SK-N-SH (cell line): ENCODE measurements around the gene PEX10. TPM values are rescaled to one million over a fixed set of nuclear protein-coding genes. Genes with fewer than 3 reads are reported as not detected.
A peak's percentile ranks its signal among the peaks of the same experiment; 100 is the strongest.

Experiments
- CTCF ChIA-PET: fragments of 300-600, 350-600 bp; formaldehyde crosslinking; extraction: SDS; loops from one replicate; lab custom pipeline; 2021; lab: Yijun Ruan, JAX
- POLR2A ChIA-PET: fragments of 350-600 bp; sonication (Branson Sonifier 250); formaldehyde crosslinking; extraction: SDS; loops from one replicate; lab custom pipeline; 2020; ENCODE audit warnings: antibody characterized with exemption, inconsistent platforms; lab: Yijun Ruan, JAX
- DNase-seq: peaks from one replicate; pipeline ENCODE4 v3.0.0; 2012
- H2AFZ ChIP-seq: fragments of 200-600 bp; sonication (generic); 2 replicates; pipeline ENCODE4 v1.8.1; 2016; ENCODE audit warnings: antibody characterized with exemption, mild to moderate bottlenecking, low read depth
- H3F3A ChIP-seq: fragments of 200-600 bp; sonication (generic); replicated peaks from 2 replicates; pipeline ENCODE3; 2016; ENCODE audit warnings: antibody characterized with exemption, mild to moderate bottlenecking; ENCODE audit not compliant: insufficient read depth
- H3K27ac ChIP-seq, 2 experiments: fragments of 200-500 bp in 1 of 2; fragments of 200-600 bp in 1 of 2; sonication (Bioruptor generic) in 1 of 2; sonication (generic), shearing (Covaris generic) in 1 of 2; 2 replicates each; pipeline versions ENCODE4 v1.5.1 to v1.6.1; 2014 to 2016; ENCODE audit warnings: low read depth in 2 of 2, inconsistent platforms in 1 of 2, low read length in 1 of 2, mild to moderate bottlenecking in 1 of 2, mixed read lengths in 1 of 2
- H3K27me3 ChIP-seq: fragments of 200-600 bp; sonication (generic), shearing (Covaris generic); 2 replicates; pipeline ENCODE4 v1.6.1; 2016; ENCODE audit warnings: mixed run types; ENCODE audit not compliant: insufficient read depth
- H3K36me3 ChIP-seq, 2 experiments: fragments of 200-500 bp in 1 of 2; fragments of 200-600 bp in 1 of 2; sonication (Bioruptor generic) in 1 of 2; sonication (generic) in 1 of 2; replicated peaks in 1 of 2; 2 replicates each; pipeline versions ENCODE3 to v1.5.1; 2014 to 2016; ENCODE audit warnings: low read length in 1 of 2, mild to moderate bottlenecking in 1 of 2; ENCODE audit not compliant: insufficient read depth in 2 of 2, control insufficient read depth in 1 of 2
- H3K4me1 ChIP-seq, 2 experiments: fragments of 200-500 bp in 1 of 2; fragments of 200-600 bp in 1 of 2; sonication (Bioruptor generic) in 1 of 2; sonication (generic), shearing (Covaris generic) in 1 of 2; 2 replicates each; pipeline versions ENCODE4 v1.5.1 to v1.6.1; 2014 to 2016; ENCODE audit warnings: low read depth in 1 of 2, low read length in 1 of 2, mixed run types in 1 of 2; ENCODE audit not compliant: insufficient read depth in 2 of 2, control insufficient read depth in 1 of 2
- H3K4me2 ChIP-seq: fragments of 200-600 bp; sonication (generic), shearing (Covaris generic); 2 replicates; pipeline ENCODE4 v1.6.1; 2017; ENCODE audit warnings: mixed run types
- H3K4me3 ChIP-seq, 2 experiments: fragments of 200-500 bp in 1 of 2; fragments of 200-600 bp in 1 of 2; sonication (Bioruptor generic) in 1 of 2; sonication (generic), shearing (Covaris generic) in 1 of 2; 2 replicates each; pipeline versions ENCODE4 v1.5.1 to v1.8.1; 2014 to 2016; ENCODE audit warnings: low read depth in 2 of 2, inconsistent platforms in 1 of 2, low read length in 1 of 2, mild to moderate bottlenecking in 1 of 2, mixed read lengths in 1 of 2, moderate library complexity in 1 of 2
- H3K79me2 ChIP-seq: fragments of 200-600 bp; sonication (generic); 2 replicates; pipeline ENCODE4 v1.8.1; 2017; ENCODE audit warnings: mild to moderate bottlenecking; ENCODE audit not compliant: insufficient read depth
- H3K9ac ChIP-seq: fragments of 200-600 bp; sonication (generic); 2 replicates; pipeline ENCODE4 v1.6.1; 2017; ENCODE audit warnings: mixed run types
- H3K9me2 ChIP-seq: fragments of 200-600 bp; sonication (generic); 2 replicates; pipeline ENCODE4 v1.6.1; 2017; ENCODE audit warnings: mixed run types
- H3K9me3 ChIP-seq: fragments of 200-600 bp; sonication (generic); 2 replicates; pipeline ENCODE4 v1.6.1; 2017; ENCODE audit warnings: mixed run types, mild to moderate bottlenecking, moderate library complexity
- H4K20me1 ChIP-seq: fragments of 200-600 bp; sonication (generic); 2 replicates; pipeline ENCODE4 v1.6.1; 2017; ENCODE audit warnings: mild to moderate bottlenecking, mixed run types; ENCODE audit not compliant: insufficient read depth
- CHD2 ChIP-seq: fragments of 150-350 bp; IDR thresholded peaks from 2 replicates; pipeline ENCODE4 v1.6.1; 2018; ENCODE audit warnings: low read length; ENCODE audit not compliant: partially characterized antibody
- ELF1 ChIP-seq: IDR thresholded peaks from 2 replicates; pipeline ENCODE4 v1.4.0; 2012
- EP300 ChIP-seq, 2 experiments: IDR thresholded peaks; 2 replicates each; pipeline versions ENCODE4 v1.4.0 to v1.6.1; 2012; ENCODE audit warnings: borderline replicate concordance in 1 of 2, low read depth in 1 of 2, low read length in 1 of 2
- EZH2phosphoT487 ChIP-seq: fragments of 200-600 bp; sonication (generic); IDR thresholded peaks from 2 replicates; pipeline ENCODE4 v1.6.1; 2017; ENCODE audit warnings: low read depth, mixed run types, mild to moderate bottlenecking, antibody characterized with exemption, moderate library complexity, borderline replicate concordance
- FOSL2 ChIP-seq: IDR thresholded peaks from 2 replicates; pipeline ENCODE4 v1.4.0; 2012; ENCODE audit warnings: low read depth, mild to moderate bottlenecking, moderate library complexity, borderline replicate concordance
- FOXM1 ChIP-seq: IDR thresholded peaks from 2 replicates; pipeline ENCODE4 v1.4.0; 2012; ENCODE audit warnings: low read depth, mild to moderate bottlenecking
- GATA2 ChIP-seq: sonication (generic); formaldehyde crosslinking; IDR thresholded peaks from 2 replicates; pipeline ENCODE4 v1.5.0; 2020; ENCODE audit warnings: mild to moderate bottlenecking, missing genetic modification reagents
- NFIC ChIP-seq: IDR thresholded peaks from 2 replicates; pipeline ENCODE4 v1.4.0; 2012; ENCODE audit warnings: borderline replicate concordance
- POLR2AphosphoS5 ChIP-seq: IDR thresholded peaks from 2 replicates; pipeline ENCODE4 v1.6.1; 2012; ENCODE audit warnings: low read depth, low read length
- RCOR1 ChIP-seq: fragments of 150-350 bp; IDR thresholded peaks from 2 replicates; pipeline ENCODE4 v1.6.1; 2017; ENCODE audit warnings: antibody characterized with exemption, low read length
- RFX5 ChIP-seq: IDR thresholded peaks from 2 replicates; pipeline ENCODE4 v1.6.1; 2012; ENCODE audit warnings: mild to moderate bottlenecking, improper control_type of control experiment, low read length
- RXRA ChIP-seq: IDR thresholded peaks from 2 replicates; pipeline ENCODE4 v1.4.0; 2012; ENCODE audit warnings: low read depth, mild to moderate bottlenecking, borderline replicate concordance
- SIN3A ChIP-seq: IDR thresholded peaks from 2 replicates; pipeline ENCODE4 v1.6.1; 2012; ENCODE audit warnings: low read depth, mild to moderate bottlenecking, low read length, moderate library complexity, borderline replicate concordance
- TAF1 ChIP-seq: IDR thresholded peaks from 2 replicates; pipeline ENCODE4 v1.6.1; 2012; ENCODE audit warnings: low read depth, mild to moderate bottlenecking, low read length, moderate library complexity, borderline replicate concordance
- TEAD4 ChIP-seq: IDR thresholded peaks from 2 replicates; pipeline ENCODE4 v1.4.0; 2012; ENCODE audit warnings: mild to moderate bottlenecking, borderline replicate concordance; ENCODE audit not compliant: insufficient read depth
- WGBS: methylation state at CpG from one replicate; pipeline ENCODE4 v1.1.6; 2017; ENCODE audit warnings: low lambda C conversion rate; 5-methylcytosine and 5-hydroxymethylcytosine counted together
- polyA plus RNA-seq, 3 experiments: library from polyadenylated mRNA; depleted of rRNA; stranded (reverse); fragments of >200 nt; gene quantifications; 2 replicates each; pipeline ENCODE4 v1.2.3, GENCODE V29; 2012
- TF ChIP-seq, protein P1 (sequence below): fragments of 150-350 bp; IDR thresholded peaks from 2 replicates; pipeline ENCODE4 v1.6.1; 2017; ENCODE audit warnings: antibody characterized with exemption, low read length, low read depth, borderline replicate concordance
- TF ChIP-seq, protein P2 (sequence below): IDR thresholded peaks from 2 replicates; pipeline ENCODE4 v1.6.1; 2012; ENCODE audit warnings: mild to moderate bottlenecking, low read depth, low read length, moderate library complexity
- TF ChIP-seq, protein P3 (sequence below): IDR thresholded peaks from 2 replicates; pipeline ENCODE4 v1.4.0; 2012; ENCODE audit warnings: low read depth, borderline replicate concordance
- TF ChIP-seq, protein P4 (sequence below): fragments of 200-600 bp; sonication (generic); IDR thresholded peaks from 2 replicates; pipeline ENCODE4 v1.6.1; 2017; ENCODE audit warnings: antibody characterized with exemption, mild to moderate bottlenecking, moderate library complexity

PEX10 gene
- polyA plus RNA-seq, 1 of the 3 experiments (the other 2 are of a cell fraction) = 28.6 TPM

DNA sequence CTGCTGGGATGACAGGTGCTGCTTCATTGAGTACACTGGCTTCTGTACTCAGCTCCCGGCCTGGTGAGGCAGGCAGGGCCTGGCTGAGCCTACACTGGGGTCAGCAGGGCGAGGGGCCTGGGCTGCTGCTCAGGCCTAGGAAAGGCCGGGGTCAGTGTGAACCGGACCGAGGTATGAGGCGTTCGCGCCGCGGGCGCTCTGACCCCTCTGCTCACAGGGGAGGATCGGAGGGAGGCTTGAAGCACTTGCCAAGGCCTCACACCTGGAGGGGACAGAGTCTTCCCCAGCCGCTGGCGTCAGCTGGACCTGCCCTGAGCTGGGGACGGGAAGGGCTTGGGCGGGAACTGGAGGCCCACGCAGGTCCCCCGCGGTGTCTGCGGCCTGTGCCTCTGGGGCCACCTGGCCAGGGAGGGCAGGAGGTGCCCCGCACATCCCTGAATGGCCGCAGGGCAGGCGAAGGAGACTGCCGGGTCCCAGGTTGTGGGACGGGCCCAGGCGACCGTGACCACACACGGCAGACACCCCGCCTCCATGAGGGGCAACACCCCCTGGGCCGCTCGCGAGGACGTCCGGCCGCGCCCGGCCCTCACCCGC, 466 bp downstream of the PEX10 start:
- peak overlapping the region; percentile 80 to 99 for H3K4me3 ChIP-seq
- 3% methylated on average over 4 of the region's 38 CpGs for WGBS
- peaks cover 19% of the 10 kb centered on the region for H3K79me2 ChIP-seq
- no peaks in the 10 kb centered on the region for H3F3A ChIP-seq
- CTCF ChIA-PET = interaction anchor here (1.4 to 2.3 kb wide), 3 partner anchors 27 to 217 kb away, joined by 3 to 9 read pairs (median 5); partner anchors contain the start of gene FAAP20
- peak overlapping the region; percentile 87 for H3K9ac ChIP-seq
- H3K9me3 ChIP-seq = no peaks in the 10 kb centered on the region
- H3K4me2 ChIP-seq = peak overlapping the region; percentile 91
- H3K9me2 ChIP-seq = no peaks in the 10 kb centered on the region
- no peaks in the 10 kb centered on the region for H3K27me3 ChIP-seq
- peaks cover 7 to 32% of the 10 kb centered on the region in 2 experiments; a peak in 1 of 4 replicates for H3K4me1 ChIP-seq
- POLR2A ChIA-PET = no interaction called here
- H4K20me1 ChIP-seq = no peaks in the 10 kb centered on the region
- DNase-seq = no peak
- H3K27ac ChIP-seq = peak overlapping the region; percentile 41 to 77; a peak in 2 of 4 replicates
- peak overlapping the region; percentile 70; the same call in 1 of the 2 replicates for H2AFZ ChIP-seq
- peaks cover 0 to 21% of the 10 kb centered on the region in 2 experiments for H3K36me3 ChIP-seq
- TF ChIP-seq, protein P1, sequence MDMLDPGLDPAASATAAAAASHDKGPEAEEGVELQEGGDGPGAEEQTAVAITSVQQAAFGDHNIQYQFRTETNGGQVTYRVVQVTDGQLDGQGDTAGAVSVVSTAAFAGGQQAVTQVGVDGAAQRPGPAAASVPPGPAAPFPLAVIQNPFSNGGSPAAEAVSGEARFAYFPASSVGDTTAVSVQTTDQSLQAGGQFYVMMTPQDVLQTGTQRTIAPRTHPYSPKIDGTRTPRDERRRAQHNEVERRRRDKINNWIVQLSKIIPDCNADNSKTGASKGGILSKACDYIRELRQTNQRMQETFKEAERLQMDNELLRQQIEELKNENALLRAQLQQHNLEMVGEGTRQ = no peak
- TF ChIP-seq CHD2 (no peak), GATA2 (CRISPR knock-in tag) (no peak), RFX5 (no peak)

DNA sequence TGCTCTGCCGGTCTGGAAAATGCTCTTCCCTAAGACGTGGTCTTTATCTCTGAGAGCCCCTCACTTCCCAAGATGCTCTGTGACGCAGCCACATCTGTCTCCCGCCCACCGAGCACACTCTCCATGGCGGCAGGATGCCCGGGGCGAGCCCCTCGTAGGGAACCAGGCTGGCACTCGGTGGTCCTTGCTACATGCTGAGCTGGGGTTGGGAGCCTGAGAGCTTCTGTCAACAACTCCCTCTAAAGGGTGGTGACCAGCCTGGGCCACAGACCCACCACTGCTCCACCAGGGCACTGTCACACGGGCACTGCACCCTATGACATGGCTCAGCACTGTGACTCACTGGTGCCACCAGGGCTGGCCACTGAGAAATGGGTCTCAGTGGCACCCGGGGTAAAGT, 2.6 kb downstream of the PEX10 start:
- TF ChIP-seq CHD2 (no peak), EP300 (IDR thresholded peaks at IDR 0.05; ENCODE audit: borderline replicate concordance in 1 of 2, low read depth in 1 of 2, low read length in 1 of 2) (no peak), POLR2AphosphoS5 (no peak), EZH2phosphoT487 (no peak), RXRA (no peak), FOSL2 (no peak), TAF1 (no peak), ELF1 (no peak), NFIC (no peak), RCOR1 (no peak), FOXM1 (no peak), SIN3A (no peak), TEAD4 (no peak)
- TF ChIP-seq, protein P2, sequence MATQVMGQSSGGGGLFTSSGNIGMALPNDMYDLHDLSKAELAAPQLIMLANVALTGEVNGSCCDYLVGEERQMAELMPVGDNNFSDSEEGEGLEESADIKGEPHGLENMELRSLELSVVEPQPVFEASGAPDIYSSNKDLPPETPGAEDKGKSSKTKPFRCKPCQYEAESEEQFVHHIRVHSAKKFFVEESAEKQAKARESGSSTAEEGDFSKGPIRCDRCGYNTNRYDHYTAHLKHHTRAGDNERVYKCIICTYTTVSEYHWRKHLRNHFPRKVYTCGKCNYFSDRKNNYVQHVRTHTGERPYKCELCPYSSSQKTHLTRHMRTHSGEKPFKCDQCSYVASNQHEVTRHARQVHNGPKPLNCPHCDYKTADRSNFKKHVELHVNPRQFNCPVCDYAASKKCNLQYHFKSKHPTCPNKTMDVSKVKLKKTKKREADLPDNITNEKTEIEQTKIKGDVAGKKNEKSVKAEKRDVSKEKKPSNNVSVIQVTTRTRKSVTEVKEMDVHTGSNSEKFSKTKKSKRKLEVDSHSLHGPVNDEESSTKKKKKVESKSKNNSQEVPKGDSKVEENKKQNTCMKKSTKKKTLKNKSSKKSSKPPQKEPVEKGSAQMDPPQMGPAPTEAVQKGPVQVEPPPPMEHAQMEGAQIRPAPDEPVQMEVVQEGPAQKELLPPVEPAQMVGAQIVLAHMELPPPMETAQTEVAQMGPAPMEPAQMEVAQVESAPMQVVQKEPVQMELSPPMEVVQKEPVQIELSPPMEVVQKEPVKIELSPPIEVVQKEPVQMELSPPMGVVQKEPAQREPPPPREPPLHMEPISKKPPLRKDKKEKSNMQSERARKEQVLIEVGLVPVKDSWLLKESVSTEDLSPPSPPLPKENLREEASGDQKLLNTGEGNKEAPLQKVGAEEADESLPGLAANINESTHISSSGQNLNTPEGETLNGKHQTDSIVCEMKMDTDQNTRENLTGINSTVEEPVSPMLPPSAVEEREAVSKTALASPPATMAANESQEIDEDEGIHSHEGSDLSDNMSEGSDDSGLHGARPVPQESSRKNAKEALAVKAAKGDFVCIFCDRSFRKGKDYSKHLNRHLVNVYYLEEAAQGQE = no peak
- TF ChIP-seq, protein P3, sequence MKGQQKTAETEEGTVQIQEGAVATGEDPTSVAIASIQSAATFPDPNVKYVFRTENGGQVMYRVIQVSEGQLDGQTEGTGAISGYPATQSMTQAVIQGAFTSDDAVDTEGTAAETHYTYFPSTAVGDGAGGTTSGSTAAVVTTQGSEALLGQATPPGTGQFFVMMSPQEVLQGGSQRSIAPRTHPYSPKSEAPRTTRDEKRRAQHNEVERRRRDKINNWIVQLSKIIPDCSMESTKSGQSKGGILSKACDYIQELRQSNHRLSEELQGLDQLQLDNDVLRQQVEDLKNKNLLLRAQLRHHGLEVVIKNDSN = no peak
- TF ChIP-seq, protein P4, sequence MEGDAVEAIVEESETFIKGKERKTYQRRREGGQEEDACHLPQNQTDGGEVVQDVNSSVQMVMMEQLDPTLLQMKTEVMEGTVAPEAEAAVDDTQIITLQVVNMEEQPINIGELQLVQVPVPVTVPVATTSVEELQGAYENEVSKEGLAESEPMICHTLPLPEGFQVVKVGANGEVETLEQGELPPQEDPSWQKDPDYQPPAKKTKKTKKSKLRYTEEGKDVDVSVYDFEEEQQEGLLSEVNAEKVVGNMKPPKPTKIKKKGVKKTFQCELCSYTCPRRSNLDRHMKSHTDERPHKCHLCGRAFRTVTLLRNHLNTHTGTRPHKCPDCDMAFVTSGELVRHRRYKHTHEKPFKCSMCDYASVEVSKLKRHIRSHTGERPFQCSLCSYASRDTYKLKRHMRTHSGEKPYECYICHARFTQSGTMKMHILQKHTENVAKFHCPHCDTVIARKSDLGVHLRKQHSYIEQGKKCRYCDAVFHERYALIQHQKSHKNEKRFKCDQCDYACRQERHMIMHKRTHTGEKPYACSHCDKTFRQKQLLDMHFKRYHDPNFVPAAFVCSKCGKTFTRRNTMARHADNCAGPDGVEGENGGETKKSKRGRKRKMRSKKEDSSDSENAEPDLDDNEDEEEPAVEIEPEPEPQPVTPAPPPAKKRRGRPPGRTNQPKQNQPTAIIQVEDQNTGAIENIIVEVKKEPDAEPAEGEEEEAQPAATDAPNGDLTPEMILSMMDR = no peak
- Histone ChIP-seq H3K4me1 (peaks cover 7 to 26% of the 10 kb centered on the region in 2 experiments; a peak in 1 of 4 replicates), H4K20me1 (no peaks in the 10 kb centered on the region), H3K4me2 (no peak overlapping the region), H3K4me3 (no peak overlapping the region), H3K27me3 (no peaks in the 10 kb centered on the region), H3K9ac (no peak overlapping the region), H3K36me3 (peaks cover 0 to 39% of the 10 kb centered on the region in 2 experiments), H2AFZ (no peak overlapping the region), H3K9me2 (no peaks in the 10 kb centered on the region), H3K27ac (no peak overlapping the region), H3F3A (peaks cover 4% of the 10 kb centered on the region), H3K79me2 (peaks cover 21% of the 10 kb centered on the region), H3K9me3 (no peaks in the 10 kb centered on the region)
- no peak for DNase-seq
- CTCF ChIA-PET = interaction anchor here (1.2 to 2.2 kb wide), 2 partner anchors 28 to 215 kb away, joined by 4 to 6 read pairs; partner anchors contain the start of gene FAAP20
- 95% methylated on average over 10 of the region's 12 CpGs for WGBS
- POLR2A ChIA-PET = no interaction called here
